Thyroid gland (tissue), 4 donors: ENCODE measurements around the gene TMPRSS6.

ENCODE experiments used
- POLR2A ChIP-seq, 2 donors: fragments of 450-650 bp; IDR thresholded peaks; one replicate each; pipeline ENCODE4 v1.6.1; 2017; ENCODE audit warnings: antibody characterized with exemption in 2 of 2, mild to moderate bottlenecking in 2 of 2, moderate library complexity in 1 of 2
- TF ChIP-seq, protein P1 (sequence below), 6 experiments: fragments of 200-600 bp in 3 of 6; fragments of 450-650 bp in 3 of 6; sonication (generic) in 3 of 6; IDR thresholded peaks; one replicate each; pipeline ENCODE4 v1.5.1; 2016 to 2019; ENCODE audit warnings: antibody characterized with exemption in 6 of 6, mild to moderate bottlenecking in 2 of 6, inconsistent platforms in 1 of 6, moderate library complexity in 1 of 6

DNA sequence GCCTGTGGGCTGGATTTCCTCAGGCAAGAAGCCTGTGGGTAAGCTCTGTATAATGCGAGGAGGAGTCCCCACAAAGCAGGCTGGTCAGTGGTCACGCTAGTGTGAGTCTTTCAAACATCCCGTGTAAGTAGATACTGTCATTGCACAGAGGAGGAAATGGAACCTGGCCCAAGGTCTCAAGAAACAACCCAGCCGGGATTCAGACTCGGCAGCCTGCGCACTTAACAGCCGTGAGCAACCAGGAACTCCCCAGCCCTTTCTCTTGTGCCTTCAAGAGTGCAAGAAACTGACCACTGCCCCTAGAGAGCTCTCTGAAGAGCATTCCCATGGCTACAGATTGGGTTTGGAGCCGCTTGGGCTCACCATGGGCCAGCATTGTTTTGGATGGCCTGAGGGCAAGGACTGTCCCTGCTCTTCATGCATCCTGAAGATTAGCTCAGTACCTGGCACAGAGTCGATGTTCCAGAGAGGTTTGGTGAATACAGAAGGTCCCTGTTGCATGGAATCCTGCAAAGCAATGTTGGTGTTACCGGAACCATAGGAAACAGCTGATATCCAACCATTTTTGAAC is 83.9 kb downstream of the TMPRSS6 start:
- TF ChIP-seq, protein P1, sequence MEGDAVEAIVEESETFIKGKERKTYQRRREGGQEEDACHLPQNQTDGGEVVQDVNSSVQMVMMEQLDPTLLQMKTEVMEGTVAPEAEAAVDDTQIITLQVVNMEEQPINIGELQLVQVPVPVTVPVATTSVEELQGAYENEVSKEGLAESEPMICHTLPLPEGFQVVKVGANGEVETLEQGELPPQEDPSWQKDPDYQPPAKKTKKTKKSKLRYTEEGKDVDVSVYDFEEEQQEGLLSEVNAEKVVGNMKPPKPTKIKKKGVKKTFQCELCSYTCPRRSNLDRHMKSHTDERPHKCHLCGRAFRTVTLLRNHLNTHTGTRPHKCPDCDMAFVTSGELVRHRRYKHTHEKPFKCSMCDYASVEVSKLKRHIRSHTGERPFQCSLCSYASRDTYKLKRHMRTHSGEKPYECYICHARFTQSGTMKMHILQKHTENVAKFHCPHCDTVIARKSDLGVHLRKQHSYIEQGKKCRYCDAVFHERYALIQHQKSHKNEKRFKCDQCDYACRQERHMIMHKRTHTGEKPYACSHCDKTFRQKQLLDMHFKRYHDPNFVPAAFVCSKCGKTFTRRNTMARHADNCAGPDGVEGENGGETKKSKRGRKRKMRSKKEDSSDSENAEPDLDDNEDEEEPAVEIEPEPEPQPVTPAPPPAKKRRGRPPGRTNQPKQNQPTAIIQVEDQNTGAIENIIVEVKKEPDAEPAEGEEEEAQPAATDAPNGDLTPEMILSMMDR (IDR thresholded peaks at IDR 0.05) = no peak
- TF ChIP-seq POLR2A (IDR thresholded peaks at IDR 0.05) = no peak
